HG02938 (cell line): ENCODE measurements around the gene ARGLU1.
A peak's percentile ranks its signal among the peaks of the same experiment; 100 is the strongest.
"Not testable (repeated sequence)": the region's sequence is repeated elsewhere in the genome, so short reads cannot be mapped to it uniquely, and the experiment has no call there.

Experiments
- ATAC-seq: cut with Tn5 transposase; IDR thresholded peaks from one replicate; pipeline ENCODE4 v1.9.1; 2021; ENCODE audit warnings: mild to moderate bottlenecking, moderate library complexity; ENCODE audit not compliant: unreplicated experiment

ARGLU1 gene

DNA sequence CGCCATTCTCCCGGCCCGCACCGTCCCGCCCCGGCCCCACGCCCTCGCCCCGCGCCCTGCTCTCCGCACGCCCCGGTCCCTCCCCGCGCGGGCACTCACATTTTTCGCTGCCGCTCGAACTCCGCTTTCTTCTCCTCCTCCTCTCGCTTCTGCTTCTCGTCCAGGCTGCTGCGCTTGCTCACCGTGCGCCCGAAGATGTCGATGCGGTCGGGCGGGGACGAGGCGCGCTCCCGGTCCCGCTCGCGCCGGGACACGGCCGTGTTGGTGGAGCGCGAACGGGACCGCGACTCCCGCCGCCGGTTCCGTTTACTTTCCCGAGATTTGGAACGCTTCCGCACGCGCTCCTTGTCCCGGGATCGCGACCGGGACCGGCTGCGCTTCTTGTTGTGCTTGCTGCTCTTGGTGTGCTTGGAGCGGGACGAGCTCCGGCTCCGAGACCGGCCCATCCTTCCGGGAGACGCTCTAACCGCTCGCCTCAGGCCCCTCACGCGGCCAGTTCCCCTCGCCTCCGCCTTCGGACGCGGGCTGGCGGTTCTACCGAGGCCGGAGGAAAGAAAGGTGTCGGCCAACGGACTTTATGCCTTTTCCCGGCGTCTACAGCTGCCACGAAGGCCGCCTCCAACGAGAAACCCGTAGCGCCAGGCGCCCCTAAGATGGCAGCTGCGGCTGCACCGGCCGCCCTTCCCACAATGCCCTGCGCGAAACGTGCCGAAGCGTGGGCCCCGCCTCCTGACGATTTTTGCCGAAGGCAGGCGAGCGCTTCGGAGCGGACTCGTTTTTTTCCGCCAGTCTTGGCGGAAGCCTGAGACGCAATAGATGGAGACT lies at the start of gene ARGLU1:
ARGLU1 (minus strand) TSS at position 664 of the 825 bp plus-strand sequence; CDS start at position 446, 218 bp downstream.
- peak; percentile 69 for ATAC-seq

DNA sequence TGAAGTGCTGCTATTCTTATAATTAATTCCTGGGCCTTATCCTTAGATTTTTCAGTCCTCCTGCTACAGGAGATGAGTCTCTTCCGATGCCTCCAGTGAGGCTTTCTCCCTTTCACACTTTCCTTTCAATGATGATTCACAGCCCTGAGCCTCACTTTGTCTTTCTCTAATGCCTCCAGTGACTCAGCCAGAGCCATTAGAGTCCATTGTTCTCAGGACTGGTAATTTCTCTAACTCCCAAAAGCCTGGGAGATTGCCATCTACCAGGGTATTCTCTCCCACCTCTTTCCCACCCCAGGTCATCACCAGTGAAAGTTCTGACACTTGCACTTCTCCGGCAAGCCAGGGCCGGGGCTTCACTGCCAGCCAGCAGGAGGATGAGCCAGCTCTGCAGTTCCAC lies 49.6 kb upstream of the ARGLU1 start:
- no peak for ATAC-seq

GRCh38 chr13:106616729-106617128 lies 48.8 kb upstream of the ARGLU1 start:
- ATAC-seq = no peak

DNA sequence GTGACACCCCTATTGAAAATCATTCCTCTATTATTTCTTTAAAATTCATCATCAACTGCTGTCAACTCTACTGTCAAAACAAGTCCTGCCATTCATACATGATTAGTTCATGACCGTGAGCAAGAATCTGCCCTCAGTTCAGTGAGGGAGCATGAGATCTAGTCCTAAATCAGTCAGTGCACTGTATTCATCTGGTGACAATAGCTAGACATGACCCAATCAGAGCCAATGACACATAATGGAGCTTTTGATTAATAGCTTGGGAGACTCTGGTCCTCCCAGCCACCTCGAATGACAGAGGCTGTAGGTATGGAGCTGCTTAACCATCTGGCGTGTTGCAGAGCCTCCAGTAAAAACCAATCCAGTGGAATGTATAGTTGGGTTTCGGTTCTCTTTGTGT lies 46.9 kb upstream of the ARGLU1 start:
- no peak for ATAC-seq

DNA sequence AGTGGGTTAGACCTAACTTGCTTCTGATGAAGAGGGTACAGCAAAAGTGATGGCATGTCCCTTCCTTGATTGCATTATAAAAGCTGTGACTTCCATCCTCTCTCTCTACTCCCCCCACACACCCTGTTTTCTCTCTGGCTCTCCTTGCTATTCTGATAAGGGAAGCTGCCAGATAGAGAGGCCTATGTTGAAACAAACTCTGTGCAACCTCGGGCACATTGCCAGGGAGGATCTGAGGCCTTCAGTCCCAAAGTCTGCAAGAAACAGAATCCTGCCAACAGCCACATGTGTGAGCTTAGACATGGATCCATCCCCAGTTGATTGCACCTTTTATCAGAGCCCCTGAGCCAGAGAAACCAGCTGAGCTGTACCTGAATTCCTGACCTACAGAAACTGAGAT lies 44.8 kb upstream of the ARGLU1 start:
- ATAC-seq = no peak

GRCh38 chr13:106610486-106610885 lies 42.5 kb upstream of the ARGLU1 start:
- ATAC-seq = no peak

- no peak for ATAC-seq
Observed at GRCh38 chr13:106609116-106609515, 41.2 kb upstream of the ARGLU1 start.

DNA sequence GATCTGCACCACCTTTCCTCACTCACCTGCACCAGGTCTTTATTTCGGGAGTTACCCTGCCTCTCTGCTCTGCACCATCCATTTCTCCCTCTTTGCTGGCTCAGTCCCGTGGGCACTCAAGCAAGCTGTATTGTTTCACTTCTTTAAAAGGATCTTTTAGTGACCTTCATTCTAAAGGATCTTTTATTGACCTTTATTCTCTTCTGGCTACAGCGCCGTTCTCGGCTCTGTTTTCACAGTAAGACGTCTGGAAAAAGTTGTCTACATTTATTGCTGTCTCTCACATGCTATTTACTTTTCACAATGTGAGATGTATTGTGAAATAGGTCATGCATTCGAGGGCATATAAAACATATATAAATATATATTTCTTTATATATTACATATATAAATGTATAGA lies 35.6 kb upstream of the ARGLU1 start:
- ATAC-seq = no peak

- ATAC-seq = no peak
Observed at GRCh38 chr13:106602178-106602577, 34.2 kb upstream of the ARGLU1 start.

DNA sequence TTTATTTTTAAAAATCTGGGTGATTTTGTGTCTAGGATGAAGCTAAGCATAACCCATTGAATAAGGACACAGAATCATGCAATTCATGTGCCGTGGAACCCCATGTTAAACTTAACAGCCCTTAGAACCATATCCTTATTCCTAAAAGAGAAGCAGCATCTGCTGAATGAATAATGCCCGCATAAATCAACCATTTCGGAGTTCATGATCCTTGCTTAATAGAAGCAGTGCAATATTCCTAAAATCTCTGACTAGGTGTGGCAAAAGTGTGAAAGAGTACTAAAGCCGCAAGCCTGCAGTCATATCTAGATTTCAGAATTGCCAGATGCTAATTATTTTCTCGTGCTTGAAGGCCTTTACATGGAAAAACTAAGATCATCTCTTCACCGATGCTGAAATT lies 33.6 kb upstream of the ARGLU1 start:
- ATAC-seq = no peak

DNA sequence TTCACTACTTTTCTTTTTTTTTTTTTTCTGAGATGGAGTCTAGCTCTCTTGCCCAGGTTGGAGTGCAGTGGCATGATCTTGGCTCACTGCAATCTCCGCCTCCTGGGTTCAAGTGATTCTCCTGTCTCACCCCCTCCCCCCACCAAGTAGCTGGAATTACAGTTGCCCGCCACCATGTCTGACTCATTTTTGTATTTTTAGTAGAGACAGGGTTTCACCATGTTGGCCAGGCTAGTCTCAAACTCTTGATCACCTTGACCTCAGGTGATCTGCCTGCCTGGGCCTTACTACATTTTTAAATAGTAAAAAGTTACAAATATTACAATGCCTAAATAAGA lies 32.8 kb upstream of the ARGLU1 start:
- not testable (repeated sequence) for ATAC-seq

DNA sequence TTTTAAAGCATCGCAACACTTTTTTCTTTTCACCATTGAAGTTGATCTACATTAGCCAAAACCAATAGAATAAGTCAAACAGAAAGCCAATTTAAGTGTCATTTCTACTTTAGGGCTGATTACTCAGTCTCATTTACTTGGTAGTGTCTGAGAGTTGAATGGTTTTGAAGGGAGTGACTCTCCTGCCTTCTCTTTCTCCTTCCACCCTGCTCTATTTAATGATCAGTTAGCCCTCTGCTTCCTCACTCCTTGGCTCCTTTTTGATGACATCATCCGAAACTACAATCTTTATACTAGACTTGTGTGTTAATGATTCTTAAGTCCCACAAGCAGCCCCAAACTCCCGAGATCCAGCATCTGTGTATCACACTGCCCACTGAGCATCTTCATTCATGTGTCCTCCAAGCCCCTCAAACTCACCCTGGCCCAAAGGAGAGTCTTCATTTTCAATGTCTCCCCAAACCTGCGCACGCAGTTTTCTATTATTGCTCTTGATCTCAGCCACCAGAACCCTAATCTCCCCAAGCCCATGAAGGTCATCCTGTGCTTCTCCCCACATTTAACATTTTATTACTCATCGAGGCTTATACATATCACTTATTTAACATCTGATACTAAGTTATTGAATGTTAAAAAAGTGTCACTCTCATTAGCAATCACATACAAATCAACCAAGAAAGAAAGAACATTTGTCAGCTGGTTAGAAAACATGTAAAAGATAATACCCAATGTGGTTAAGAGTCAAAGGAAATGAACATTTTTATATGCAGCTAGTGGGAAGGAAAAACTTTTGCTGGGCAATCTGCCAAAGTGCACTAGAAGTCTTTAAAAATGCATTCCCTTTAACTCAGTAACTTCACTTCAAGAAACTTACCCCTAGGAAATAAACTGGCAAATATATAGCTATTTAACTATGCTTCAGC lies 32.2 kb upstream of the ARGLU1 start:
- ATAC-seq = peak; percentile 51

DNA sequence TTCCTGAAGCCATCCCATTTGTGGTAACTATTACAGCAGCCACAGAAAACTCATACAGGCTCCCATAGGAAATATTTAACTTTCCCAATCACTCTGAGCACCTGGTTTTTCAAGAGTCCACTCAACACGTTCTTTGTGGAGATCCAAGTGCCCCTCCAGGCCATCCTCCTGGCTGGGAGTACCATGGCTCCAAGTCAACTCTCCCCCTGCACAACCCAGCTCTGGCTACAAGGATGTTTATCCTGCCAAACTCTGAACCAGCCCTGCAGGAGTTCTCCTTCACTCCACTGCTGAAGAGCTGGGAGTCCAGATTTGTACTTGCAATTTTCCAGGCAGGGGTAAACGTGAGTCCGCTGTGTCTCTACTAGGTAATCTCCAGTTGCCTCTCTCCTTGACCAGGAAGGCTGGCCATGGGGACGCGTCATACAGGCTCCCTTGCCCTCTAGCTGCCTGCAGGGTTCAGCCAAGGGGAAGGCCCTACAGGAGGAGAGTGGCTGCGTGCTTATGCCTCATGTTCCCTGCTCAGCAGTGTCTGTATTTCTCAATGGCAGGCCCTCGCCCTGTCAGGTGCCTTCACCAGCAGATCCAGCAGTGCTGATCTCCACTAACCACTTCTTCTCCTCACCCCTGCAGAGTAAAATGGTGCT lies 29.9 kb upstream of the ARGLU1 start:
- no peak for ATAC-seq

- no peak for ATAC-seq
Observed at GRCh38 chr13:106597186-106597585, 29.2 kb upstream of the ARGLU1 start.

GRCh38 chr13:106596275-106596937 lies 28.5 kb upstream of the ARGLU1 start:
- no peak for ATAC-seq

- no peak for ATAC-seq
Observed at GRCh38 chr13:106595625-106596024, 27.7 kb upstream of the ARGLU1 start.

GRCh38 chr13:106594980-106595379 lies 27.0 kb upstream of the ARGLU1 start:
- no peak for ATAC-seq

GRCh38 chr13:106593132-106593531 lies 25.2 kb upstream of the ARGLU1 start:
- ATAC-seq = no peak

DNA sequence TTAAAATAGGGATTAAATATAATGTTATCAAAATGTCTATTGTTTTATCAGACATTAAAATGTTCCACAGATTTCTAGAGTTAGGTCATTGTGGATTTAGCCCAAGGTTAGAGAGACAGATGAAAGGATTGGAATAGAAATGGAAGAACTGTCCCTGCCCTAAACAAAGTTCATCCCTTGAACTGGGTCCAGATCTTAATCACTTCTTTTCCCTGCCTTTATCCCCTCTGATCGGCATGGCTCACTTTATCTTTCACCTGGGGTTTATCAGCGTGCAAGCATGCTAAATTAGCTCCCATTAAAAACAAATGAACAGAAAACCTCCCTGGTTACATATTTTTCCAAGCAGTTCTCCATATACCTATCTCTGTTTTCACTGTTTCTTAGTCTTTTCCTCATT lies 23.4 kb upstream of the ARGLU1 start:
- ATAC-seq = no peak

- ATAC-seq = no peak
Observed at GRCh38 chr13:106589716-106590115, 21.8 kb upstream of the ARGLU1 start.

DNA sequence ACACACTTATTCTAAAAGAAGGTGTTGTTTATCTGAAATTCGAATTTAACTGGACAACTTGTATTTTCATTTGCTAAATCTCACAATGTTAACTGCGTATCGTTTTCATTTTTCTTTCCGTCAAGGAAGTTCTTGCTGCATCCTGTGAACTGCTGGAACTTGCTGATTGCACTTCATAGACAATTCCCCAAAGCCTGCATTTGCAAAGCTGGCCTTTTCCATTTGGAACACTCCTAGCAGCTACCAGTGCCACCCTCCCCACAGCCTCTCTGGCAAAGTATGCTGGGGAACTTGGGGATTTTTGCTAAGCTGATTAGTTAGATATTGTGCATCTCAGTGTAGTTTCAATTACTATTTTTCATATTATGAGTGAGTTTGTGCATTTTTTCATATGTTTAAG lies 20.4 kb upstream of the ARGLU1 start:
- no peak for ATAC-seq
